HG02642 (cell line): ENCODE results near the gene PNPLA1.

Source experiments
- ATAC-seq: cut with Tn5 transposase; IDR thresholded peaks from one replicate; pipeline ENCODE4 v1.9.1; 2021; ENCODE audit warnings: mild to moderate bottlenecking; ENCODE audit not compliant: unreplicated experiment, poor library complexity

PNPLA1 gene

DNA sequence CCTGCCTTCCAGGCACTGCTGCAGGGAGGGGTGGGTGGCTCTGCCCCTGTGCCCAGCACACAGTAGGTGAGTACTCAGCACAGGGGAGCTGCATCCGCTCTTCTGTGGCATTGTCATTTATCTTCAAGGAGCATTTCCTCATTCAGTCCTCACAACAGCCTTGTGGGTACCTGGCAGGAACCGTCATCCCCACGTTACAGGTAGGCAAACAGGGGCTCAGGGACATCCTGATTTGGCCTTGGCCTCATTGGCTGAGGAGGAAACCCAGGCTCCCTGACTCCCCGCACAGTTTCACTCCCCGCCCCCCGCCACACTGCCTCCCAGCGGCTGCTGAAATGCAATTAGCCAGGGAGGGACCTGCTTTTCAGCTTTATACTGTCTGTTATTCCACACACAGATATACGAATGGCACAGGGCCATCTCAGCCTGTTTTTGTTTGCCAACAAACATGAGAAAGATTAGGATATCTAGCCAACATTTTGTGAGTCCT lies 24.2 kb upstream of the PNPLA1 start:
- ATAC-seq, result no peak

DNA sequence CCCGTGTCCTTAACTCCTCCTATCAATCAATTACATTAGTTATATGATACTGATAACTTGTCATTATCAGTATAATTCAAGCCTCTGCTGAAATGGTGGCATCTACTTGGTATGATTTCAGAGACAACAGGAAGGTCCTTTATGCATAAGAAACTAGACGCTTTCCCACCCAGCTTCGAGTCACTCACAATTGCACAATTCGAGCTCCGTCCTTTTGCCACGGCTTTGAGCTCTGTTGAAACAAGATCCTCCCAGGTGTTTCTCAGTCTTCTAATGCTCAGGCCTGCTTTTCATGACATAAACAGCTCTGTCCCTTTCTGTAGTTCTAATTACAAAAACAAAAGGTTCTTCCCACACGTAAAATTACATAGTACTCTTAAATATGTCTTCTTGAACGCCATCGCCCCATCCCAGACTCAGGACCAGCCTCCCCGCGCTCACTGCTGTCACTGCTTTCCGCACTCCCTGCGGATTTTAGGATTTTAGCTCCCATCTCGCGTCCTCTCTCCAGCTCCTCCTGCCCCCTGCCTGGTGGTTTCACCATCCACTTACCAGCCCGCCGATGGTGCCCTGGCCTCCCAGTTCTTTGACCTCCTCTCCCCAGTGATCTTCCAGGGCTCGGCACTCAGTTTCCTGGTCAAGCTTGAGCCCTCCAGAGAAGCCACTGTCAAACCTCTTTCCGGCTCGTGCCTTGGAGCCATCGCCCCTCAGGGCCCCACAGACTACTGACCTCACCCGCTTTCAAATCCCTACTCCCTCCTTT lies 23.2 kb upstream of the PNPLA1 start:
- no peak for ATAC-seq

DNA sequence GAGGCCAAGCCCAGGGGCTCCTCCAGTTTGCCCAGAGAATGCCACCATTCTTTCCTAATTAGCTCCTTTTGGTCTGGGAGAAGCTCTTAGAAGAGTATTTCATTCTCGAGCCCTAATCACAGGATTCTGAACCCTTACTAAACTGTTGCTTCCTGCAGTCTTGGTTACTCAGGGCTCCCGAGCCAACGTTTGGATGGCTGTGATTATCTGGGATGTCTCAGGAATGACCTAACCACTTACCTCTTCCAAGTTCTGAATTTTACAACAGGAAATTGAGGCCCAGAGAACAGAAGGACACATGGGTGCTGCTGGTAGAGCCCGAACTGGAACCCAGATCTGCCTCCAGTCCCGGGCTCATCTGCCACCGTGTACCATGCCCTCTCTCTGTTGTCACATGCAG lies 22.2 kb upstream of the PNPLA1 start:
- no peak for ATAC-seq

DNA sequence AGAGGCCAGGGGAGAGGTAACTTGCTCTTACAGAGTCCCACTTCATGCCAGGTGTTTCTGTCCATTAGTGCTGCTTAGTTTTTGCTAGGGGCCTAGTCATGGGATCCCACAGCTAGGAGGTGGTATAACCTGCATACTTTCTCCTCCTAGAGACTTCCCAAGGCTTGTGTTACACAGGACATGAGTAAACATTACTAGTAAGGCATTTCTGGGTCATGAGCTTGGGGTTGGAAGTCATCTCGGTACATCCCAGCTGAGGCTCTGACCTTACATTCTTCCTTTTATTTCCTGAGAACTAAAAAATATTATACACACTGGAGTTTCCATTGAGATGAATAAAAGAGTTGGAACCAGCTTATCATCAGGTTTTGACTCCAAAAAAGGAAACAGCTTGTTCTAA lies 20.9 kb upstream of the PNPLA1 start:
- no peak for ATAC-seq

DNA sequence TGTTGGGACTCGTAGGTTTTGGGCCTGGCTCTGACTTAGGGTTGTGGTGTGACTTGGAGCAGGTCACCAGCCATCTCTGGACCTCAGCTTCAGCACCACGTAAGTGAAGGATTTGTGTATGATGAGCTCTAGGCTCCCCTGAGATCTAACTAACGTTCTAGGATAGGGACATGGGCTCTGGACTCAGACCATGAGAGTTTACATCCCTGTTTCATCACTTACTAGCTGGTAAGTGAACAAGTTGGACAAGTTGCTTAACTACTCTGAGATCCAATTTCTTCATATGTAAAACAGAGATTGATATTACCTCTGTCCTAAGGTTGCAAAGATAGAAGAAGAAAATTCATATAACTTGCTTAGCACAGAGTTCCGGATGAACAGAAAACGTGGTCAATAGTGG lies 20.3 kb upstream of the PNPLA1 start:
- ATAC-seq, result no peak

DNA sequence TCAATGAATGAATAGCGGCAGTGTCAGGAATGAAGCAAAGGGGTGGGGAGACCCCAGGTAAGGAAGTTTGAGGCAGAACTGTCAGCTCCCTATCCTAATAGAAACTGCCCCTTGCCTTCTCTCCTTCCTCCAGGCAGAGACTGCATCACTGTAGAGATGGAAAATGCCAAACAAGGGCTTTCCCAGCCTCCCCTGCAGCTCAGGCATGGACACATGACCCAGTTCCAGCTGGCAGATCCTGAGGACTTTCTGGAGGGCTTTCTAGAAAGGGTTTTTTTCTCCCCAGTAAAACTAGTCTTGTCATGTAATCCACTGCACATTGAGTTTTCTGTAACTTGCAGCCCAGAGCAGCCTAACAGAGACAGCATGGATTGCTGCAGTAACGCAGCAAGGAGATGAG lies 17.9 kb upstream of the PNPLA1 start:
- no peak for ATAC-seq

DNA sequence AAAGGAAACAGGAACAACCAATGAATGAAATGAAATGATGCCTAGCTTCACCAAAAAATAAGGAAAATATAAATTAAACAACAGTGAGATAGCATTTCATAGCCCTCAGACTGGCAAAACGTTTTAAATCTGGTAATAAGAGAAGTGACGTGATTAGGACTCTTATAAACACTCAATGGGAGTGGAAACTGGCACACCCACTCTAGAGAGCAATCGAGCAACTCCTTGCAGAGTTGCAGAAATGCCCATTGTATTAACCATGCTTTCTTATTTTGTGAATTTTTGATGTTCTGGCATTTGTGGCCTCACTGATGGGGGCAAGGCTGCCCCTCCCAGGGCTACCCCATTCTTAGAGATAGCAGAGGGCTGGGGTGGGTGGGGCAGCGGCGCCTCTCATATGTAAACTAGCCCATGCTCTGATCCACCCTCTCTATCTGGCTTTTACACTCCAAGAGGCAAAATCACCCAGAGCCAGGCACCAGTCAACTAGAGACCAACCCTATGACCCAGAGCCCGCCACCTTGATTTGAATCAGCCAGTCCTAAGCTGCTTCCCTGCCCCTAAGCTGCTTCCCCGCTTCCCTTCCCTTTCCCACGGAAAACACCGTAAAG lies 6.4 kb upstream of the PNPLA1 start:
- ATAC-seq, result no peak

DNA sequence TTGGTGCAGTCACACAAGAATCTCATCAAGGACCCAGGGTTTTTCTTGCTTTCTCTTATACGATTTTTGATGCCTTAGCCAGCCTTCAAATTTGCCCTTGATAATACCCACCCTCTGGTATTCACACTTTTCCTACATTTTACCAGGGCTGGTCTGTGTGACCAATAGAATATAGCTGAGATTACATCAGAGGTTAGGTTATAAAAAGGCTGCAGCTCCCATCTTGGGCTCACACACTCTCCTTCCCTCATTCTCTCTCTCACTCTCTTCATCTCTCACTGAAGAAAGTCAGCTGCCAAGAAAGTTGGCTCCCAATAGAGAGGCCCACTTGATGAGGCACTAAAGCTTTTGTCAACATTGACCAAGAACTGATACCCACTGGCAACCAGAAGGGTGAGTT lies 4.1 kb upstream of the PNPLA1 start:
- ATAC-seq, result no peak

DNA sequence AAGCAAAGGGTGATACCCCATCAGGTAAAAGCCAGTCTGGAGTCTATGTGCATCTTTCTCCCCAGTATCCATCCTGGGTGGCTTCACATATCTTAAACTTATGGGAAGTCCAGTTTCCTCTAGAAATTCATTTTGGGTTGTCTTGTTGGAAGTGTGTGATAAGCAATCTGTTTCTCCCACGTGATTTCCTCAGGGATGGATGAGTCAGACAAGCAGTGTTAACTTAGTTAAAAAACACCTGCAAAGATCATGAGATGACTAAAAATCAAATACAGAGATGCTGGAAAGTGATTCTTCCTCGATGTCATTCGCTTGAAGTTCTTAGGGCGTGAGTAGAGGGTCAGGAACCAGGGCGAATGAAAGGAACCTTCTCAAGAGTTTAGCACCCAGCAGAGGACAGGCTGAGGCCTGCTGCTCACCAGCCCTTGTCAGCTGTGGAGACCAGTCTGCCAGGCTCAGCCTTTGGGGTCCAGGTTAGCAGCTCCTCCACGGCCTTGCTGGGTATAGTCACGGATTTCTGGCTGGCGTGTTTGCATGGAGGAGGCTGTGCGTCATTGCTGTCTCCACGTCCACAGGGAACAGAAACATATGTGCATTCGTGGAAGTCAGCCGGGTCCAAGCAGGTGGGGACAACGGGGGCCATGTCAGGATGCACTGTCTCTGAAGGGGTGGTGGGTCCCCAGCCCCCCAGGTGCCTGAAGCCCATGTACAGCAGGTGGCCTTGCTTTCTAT lies 2.8 kb upstream of the PNPLA1 start:
- no peak for ATAC-seq

DNA sequence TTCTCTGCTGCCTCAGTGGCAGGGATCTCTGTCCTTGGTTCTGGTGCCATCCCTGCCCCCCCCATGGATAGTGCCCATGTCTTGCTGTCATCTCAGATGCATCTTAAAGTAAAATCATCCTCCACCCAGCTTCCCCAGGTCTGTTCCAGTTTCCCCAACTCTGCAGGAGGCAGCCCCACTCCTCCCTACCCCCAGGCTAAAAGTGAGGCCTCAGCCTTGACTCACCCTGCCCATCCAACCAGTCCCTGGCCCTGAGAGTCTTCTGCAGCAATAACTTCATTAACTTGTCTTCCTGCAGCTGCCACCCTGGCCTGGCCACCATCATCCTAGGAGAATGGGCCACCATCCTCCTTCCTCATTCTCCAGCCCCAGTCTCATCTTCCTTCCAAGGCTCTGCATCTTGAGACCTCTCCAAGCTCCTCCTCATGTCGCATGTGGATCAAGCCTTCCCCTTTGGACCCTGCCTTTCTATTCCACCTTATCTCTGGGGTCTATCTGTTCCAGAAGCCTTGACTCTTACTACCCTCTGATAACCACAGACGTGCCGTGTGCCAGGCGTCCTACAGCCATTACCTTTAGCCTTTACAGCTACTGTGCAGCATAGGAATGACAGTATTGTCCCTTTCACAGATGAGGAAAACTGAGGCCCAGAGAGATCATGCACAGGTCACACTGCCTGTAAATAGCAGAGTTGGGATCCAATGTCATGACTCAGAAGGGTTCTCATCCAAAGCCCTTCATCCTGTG lies 2.0 kb upstream of the PNPLA1 start:
- no peak for ATAC-seq

DNA sequence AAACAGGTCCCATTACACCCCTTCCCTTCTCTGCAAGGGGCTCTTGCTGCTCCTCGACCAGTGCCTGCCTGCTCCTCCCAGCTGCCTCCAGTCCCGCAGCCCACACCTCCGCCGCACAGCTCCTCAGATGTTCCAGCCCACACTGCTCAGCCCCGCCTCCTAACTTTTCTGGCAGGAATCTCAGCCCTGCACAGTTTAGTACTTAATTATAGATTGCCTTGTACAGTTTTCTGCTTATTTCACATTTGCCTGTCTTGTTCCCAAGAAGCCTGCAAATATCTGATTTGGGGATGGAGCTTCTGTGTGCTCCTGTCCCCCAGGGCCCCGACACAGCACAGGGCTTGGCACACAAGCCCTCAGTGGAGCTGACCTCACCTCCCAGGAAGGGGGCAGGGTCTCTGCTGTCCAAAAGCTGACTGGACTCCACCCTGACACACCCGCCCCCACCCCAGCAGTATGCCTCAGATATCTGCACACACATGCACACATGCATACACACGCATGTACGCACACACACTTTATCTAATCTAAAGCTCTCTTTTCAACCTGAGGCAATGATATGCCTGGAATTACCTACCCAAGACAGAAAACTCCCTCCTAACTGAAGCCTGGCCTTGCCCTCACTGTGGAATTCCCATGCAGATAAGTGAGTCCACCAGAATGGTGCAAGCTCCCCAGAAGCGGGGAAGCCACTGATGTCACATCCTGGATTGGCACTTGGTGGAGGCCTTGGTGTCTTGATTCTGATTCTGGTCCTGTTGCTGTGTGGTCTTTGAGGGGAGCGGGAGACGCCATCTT lies 1.2 kb upstream of the PNPLA1 start:
- no peak for ATAC-seq

DNA sequence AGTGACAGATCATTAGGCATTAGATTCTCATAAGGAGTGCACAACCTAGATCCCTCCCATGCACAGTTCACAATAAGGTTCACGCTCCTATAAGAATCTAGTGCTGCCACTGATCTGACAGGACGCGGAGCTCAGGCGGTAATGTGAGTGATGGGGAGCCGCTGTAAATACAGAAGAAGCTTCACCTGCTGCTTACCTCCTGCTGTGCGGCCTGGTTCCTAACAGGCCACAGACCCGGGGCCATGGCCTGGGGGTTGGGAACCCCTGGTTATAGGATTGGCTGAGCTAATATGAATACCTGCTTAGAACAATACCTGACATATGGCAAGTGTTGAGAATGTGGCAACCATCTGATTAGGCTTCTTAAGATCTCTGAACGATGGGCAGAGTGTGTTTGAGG lies 2.4 kb downstream of the PNPLA1 start:
- no peak for ATAC-seq

DNA sequence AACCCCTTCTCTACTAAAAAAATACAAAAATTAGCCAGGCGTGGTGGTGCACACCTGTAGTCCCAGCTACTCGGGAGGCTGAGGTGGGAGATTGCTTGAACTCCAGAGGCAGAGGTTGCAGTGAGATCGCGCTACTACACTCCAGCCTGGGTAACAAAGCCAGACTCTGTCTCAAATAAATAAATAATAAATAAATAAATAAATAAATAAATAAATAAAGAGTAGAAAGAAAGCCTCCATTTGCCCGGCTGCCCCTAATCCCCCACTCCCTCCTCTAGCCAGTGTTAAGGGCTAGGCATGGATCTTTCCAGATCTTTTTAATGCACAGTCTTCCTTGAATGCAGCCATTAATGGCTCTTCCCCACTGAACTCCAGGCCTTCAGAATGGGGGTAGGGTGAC lies 3.2 kb downstream of the PNPLA1 start:
- ATAC-seq, result no peak

DNA sequence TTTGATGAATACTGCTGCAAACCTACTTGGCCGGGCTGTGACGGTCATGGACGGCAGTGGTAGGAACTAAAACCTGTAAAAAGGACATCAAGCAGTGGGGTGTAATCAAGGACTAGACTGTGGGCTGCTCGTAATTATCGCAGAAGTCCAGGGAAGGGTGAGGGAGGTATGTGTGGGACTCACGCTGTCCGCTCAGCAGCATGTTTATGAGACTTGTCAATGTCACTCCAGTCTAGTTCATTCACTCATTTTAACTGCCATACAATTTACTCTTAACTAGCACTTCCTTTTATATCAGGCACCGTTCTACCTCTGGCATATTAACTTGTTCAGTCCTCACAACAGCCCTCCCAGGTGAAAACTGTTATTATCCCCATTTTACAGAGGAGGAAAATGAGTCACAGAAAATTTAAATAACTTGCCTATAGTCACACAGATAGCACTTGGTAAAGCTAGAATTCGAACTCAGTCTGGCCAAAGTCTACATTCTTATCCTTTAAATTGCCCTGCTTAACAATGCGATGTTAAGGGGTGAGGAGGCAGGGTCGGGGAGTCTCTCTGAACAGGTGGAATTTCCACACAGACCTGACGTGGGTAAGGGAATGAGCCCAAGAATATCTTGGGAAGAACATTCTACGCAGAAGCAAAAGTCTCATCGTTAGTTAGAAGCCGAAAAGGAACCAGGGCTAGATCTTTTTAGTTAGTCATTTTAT lies 4.1 kb downstream of the PNPLA1 start:
- no peak for ATAC-seq

DNA sequence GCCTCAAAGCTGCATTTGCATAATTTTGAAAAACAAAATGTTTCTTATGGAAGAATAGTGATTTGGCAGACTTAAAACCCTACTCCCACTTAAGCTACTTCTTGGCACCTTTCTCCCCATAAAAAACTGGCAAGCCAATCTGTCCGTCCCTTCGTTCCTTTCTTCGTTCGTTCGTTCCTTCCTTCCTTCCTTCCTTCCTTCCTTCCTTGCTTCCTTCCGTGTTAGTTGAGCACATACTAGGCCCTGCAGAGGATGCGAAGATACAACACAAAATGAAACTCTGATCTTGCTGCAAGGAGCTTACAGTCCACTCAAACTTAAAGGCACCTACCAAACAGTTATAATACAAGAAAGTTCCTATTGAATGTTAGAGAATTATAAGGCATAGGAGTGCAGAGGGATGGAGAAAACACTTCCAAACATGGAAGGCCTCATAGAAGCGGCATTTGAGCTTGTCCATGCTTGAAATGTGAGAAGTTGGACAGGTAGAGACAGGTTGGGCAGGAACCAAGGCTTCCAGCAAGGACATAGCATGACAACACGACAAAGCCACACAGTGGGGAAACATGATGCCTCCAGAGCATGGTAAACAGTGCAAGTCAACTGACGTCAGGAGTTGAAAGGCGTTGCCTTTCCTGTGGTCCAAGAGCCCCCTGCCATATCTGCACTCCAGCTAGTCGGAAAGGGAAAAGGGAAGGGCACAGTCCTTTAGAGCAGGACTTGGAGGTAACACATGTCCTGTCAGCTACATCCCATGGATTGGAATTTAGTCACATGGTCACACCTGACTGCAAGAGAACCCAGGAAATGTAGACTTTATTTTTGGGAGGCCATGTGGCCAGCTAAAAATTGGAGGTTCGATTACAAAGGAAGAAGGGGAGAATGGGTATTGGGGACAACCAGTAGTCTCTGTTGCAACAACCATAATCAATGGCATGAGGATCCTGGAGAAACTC lies 7.0 kb downstream of the PNPLA1 start:
- ATAC-seq, result no peak

DNA sequence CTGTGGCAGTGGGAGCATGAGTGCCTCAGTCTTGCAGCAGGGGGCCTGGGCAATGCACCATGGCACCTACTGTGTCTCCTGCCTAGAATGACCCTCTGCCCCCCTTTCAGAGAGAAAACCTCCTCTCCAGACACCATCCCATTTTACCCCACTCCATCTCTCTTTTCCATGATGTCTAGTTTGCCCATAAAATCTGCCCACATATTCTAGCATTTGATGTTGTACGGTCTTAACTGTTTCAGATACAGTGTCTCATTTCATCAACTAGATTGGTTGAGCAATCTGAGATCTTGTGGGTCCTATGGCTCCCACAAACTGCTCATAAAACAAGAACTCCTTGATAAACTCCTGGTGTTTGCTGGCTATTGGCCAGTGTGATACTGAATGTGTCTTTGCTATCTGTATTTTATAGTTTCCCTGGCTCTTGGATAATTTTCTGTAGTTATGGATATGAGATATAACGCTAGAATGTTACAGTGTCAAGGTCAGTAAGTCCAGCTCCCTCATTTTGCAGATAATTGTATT lies 8.1 kb downstream of the PNPLA1 start:
- no peak for ATAC-seq

DNA sequence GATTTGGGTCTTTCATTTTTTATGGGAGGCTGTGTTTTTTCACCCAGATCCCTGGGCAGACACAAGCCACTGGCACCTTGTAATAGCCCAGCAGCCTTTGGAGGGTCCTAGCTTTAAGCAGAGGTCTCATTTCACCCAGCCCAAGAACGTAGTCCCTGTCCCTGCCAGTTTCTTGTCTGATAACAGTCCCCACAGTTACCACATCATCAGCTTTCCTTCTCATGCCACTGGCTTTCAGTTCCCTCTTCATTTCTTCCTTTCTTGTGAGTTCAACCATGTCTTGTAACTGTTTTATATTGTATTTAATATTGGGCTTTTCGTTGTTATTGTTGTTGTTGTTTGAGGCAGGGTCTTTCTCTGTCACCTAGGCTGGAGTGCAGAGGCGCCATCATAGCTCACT lies 10.6 kb downstream of the PNPLA1 start:
- no peak for ATAC-seq

DNA sequence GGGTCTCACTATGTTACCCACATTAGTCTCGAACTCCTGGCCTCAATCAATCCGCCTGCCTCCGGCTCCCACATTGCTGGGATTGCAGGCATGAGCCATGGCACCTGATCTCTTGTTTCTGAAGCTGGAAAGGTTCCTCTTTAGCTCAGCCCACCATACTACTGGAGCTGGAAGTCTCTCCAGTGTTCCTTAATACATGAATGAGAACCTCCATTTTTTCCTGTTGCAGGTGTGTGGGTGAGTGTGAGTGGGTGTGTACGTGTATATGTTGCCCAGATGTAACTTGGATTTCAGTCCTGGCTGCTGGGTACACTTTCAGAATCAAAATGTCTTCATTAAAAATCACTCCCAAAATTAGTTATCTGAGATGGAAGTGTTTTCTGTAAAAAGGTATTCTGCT lies 11.1 kb downstream of the PNPLA1 start:
- no peak for ATAC-seq
